Measurements from ENCODE around the gene IFI6. TPM values are rescaled to one million over a fixed set of nuclear protein-coding genes. Genes with fewer than 3 reads are reported as not detected.

The IFI6 gene
- polyA plus RNA-seq, 3 donors, result 69.9 to 276 (median 276) TPM

GRCh38 chr1:27627061-27627460 is 44.9 kb downstream of the IFI6 start:
- H3K36me3 ChIP-seq (replicated peaks in 1 of 2; ENCODE audit: control insufficient read depth in 1 of 2, insufficient read depth in 2 of 2, low read length in 2 of 2), result peaks cover 38 to 51% of the 10 kb centered on the region in 2 donors
- Mint-ChIP-seq H3K4me3 (peak overlapping the region in 1 of 2 donors; percentile 85), H3K4me1 (peaks cover 47% of the 10 kb centered on the region), H3K27ac (no peak overlapping the region), H3K27me3 (ENCODE audit: low read depth in 3 of 3) (peaks cover 0 to 4% (median 0%) of the 10 kb centered on the region in 3 donors), H3K36me3 (peaks cover 39 to 55% of the 10 kb centered on the region in 2 donors), H3K9me3 (no peaks in the 10 kb centered on the region)
- peaks cover 94% of the 10 kb centered on the region for H3K79me2 ChIP-seq (ENCODE audit: insufficient read depth, low read length)
- peaks cover 28% of the 10 kb centered on the region for H4K20me1 ChIP-seq (ENCODE audit: insufficient read depth, low read length)
- H2AFZ ChIP-seq (ENCODE audit: insufficient read depth, low read depth, low read length, poor library complexity, severe bottlenecking), result no peak overlapping the region
- 100% methylated on average over 2 of the region's 5 CpGs for WGBS (ENCODE audit: insufficient coverage)
- H3K27me3 ChIP-seq (ENCODE audit: control insufficient read depth in 2 of 2, insufficient read depth in 2 of 2, low read length in 2 of 2), result no peaks in the 10 kb centered on the region
- TF ChIP-seq, protein P1, sequence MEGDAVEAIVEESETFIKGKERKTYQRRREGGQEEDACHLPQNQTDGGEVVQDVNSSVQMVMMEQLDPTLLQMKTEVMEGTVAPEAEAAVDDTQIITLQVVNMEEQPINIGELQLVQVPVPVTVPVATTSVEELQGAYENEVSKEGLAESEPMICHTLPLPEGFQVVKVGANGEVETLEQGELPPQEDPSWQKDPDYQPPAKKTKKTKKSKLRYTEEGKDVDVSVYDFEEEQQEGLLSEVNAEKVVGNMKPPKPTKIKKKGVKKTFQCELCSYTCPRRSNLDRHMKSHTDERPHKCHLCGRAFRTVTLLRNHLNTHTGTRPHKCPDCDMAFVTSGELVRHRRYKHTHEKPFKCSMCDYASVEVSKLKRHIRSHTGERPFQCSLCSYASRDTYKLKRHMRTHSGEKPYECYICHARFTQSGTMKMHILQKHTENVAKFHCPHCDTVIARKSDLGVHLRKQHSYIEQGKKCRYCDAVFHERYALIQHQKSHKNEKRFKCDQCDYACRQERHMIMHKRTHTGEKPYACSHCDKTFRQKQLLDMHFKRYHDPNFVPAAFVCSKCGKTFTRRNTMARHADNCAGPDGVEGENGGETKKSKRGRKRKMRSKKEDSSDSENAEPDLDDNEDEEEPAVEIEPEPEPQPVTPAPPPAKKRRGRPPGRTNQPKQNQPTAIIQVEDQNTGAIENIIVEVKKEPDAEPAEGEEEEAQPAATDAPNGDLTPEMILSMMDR (IDR thresholded peaks at IDR 0.05), result no peak
- no peak for DNase-seq
- peak overlapping the region; percentile 86 for H3K4me2 ChIP-seq (replicated peaks; ENCODE audit: extremely low read depth, low read length, poor library complexity, severe bottlenecking)
- H3K4me1 ChIP-seq (ENCODE audit: control insufficient read depth in 1 of 2, insufficient read depth in 2 of 2, low read length in 2 of 2), result peaks cover 95 to 100% of the 10 kb centered on the region in 2 donors
- H3K4me3 ChIP-seq (replicated peaks in 1 of 3; ENCODE audit: low read depth in 2 of 3, low read length in 3 of 3), result peak overlapping the region in 1 of 3 experiments; percentile 75
- H3K9me3 ChIP-seq (replicated peaks in 1 of 2; ENCODE audit: control insufficient read depth in 1 of 2, insufficient read depth in 1 of 2, low read length in 2 of 2), result no peaks in the 10 kb centered on the region
- peak overlapping the region; percentile 98 to 99 for H3K27ac ChIP-seq (ENCODE audit: low read depth in 1 of 2, low read length in 2 of 2)
- intact Hi-C loops (cut with micrococcal nuclease), result loop anchor here (5.0 kb wide), 1 partner anchor 35 kb away; no protein-coding TSS in a partner anchor
- H3K9ac ChIP-seq (ENCODE audit: insufficient read depth, low read length, poor library complexity, severe bottlenecking), result peak overlapping the region; percentile 93

- H3K79me2 ChIP-seq (ENCODE audit: insufficient read depth, low read length), result peaks cover 98% of the 10 kb centered on the region
- TF ChIP-seq, protein P1 (IDR thresholded peaks at IDR 0.05), result no peak
- H3K4me3 ChIP-seq (replicated peaks in 1 of 3; ENCODE audit: low read depth in 2 of 3, low read length in 3 of 3), result peak overlapping the region; percentile 42 to 75 (median 52)
- peak overlapping the region; percentile 98 to 99 for H3K27ac ChIP-seq (ENCODE audit: low read depth in 1 of 2, low read length in 2 of 2)
- H3K9me3 Mint-ChIP-seq, result no peaks in the 10 kb centered on the region
- H4K20me1 ChIP-seq (ENCODE audit: insufficient read depth, low read length), result peaks cover 35% of the 10 kb centered on the region
- intact Hi-C loops (cut with micrococcal nuclease), result loop anchor here (5.0 kb wide), 1 partner anchor 36 kb away; no protein-coding TSS in a partner anchor
- H3K36me3 ChIP-seq (replicated peaks in 1 of 2; ENCODE audit: control insufficient read depth in 1 of 2, insufficient read depth in 2 of 2, low read length in 2 of 2), result peaks cover 45 to 59% of the 10 kb centered on the region in 2 donors
- H3K4me1 ChIP-seq (ENCODE audit: control insufficient read depth in 1 of 2, insufficient read depth in 2 of 2, low read length in 2 of 2), result peaks cover 97 to 100% of the 10 kb centered on the region in 2 donors
- DNase-seq, result peak; percentile 98 to 100 (median 99)
- H3K27me3 ChIP-seq (ENCODE audit: control insufficient read depth in 2 of 2, insufficient read depth in 2 of 2, low read length in 2 of 2), result no peaks in the 10 kb centered on the region
- H3K27me3 Mint-ChIP-seq (ENCODE audit: low read depth in 3 of 3), result peaks cover 0 to 4% (median 0%) of the 10 kb centered on the region in 3 donors
- H3K4me3 Mint-ChIP-seq, result peak overlapping the region in 1 of 2 donors; percentile 85
- 2% methylated on average over 5 of the region's 11 CpGs for WGBS (ENCODE audit: insufficient coverage)
- H3K27ac Mint-ChIP-seq, result no peak overlapping the region
- H3K36me3 Mint-ChIP-seq, result peaks cover 41 to 49% of the 10 kb centered on the region in 2 donors
- peak overlapping the region; percentile 86 for H3K4me2 ChIP-seq (replicated peaks; ENCODE audit: extremely low read depth, low read length, poor library complexity, severe bottlenecking)
- no peak overlapping the region for H2AFZ ChIP-seq (ENCODE audit: insufficient read depth, low read depth, low read length, poor library complexity, severe bottlenecking)
- H3K9me3 ChIP-seq (replicated peaks in 1 of 2; ENCODE audit: control insufficient read depth in 1 of 2, insufficient read depth in 1 of 2, low read length in 2 of 2), result no peaks in the 10 kb centered on the region
- peak overlapping the region; percentile 93 for H3K9ac ChIP-seq (ENCODE audit: insufficient read depth, low read length, poor library complexity, severe bottlenecking)
- H3K4me1 Mint-ChIP-seq, result peaks cover 47% of the 10 kb centered on the region
These were observed 45.7 kb downstream of the IFI6 start for GRCh38 chr1:27626031-27626935.

Measured in CD14-positive monocyte (primary cell).